Endothelial cell (in vitro differentiated cells): ENCODE measurements around the gene CPTP. TPM values are rescaled to one million over a fixed set of nuclear protein-coding genes. Genes with fewer than 3 reads are reported as not detected.

ENCODE experiments used
- DNase-seq: peaks from one replicate; pipeline ENCODE4 v3.0.0; 2021; ENCODE audit warnings: low spot score
- H3K27ac Mint-ChIP-seq: one replicate; pipeline ENCODE4 v1.8.0; 2021; ENCODE audit warnings: mixed read lengths, inconsistent platforms; ENCODE audit not compliant: unreplicated experiment
- H3K27me3 Mint-ChIP-seq: one replicate; pipeline ENCODE4 v1.8.0; 2021; ENCODE audit warnings: mild to moderate bottlenecking, moderate library complexity, mixed read lengths, inconsistent platforms; ENCODE audit not compliant: unreplicated experiment
- H3K36me3 Mint-ChIP-seq: one replicate; pipeline ENCODE4 v1.8.0; 2021; ENCODE audit warnings: mild to moderate bottlenecking, low read depth, mixed read lengths, inconsistent platforms; ENCODE audit not compliant: unreplicated experiment
- H3K4me1 Mint-ChIP-seq: one replicate; pipeline ENCODE4 v1.8.0; 2021; ENCODE audit warnings: mild to moderate bottlenecking, mixed read lengths, inconsistent platforms; ENCODE audit not compliant: unreplicated experiment
- H3K4me3 Mint-ChIP-seq: one replicate; pipeline ENCODE4 v1.8.0; 2021; ENCODE audit warnings: mild to moderate bottlenecking, mixed read lengths, inconsistent platforms; ENCODE audit not compliant: unreplicated experiment
- H3K9me3 Mint-ChIP-seq: one replicate; pipeline ENCODE4 v1.8.0; 2021; ENCODE audit warnings: mixed read lengths, inconsistent platforms; ENCODE audit not compliant: unreplicated experiment
- total RNA-seq: library from RNA; stranded (reverse); fragmentation: NEBNext Ultra II Directional; extraction: Animal tissue kit (Norgen Biotek cat#: 25700); gene quantifications from one replicate; pipeline ENCODE4 v1.2.1, GENCODE V29; 2021; ENCODE audit not compliant: unreplicated experiment
- TF ChIP-seq, protein P1 (sequence below): fragments of 200-600 bp; sonication (generic); IDR thresholded peaks from one replicate; pipeline ENCODE4 v1.5.0; 2021; ENCODE audit warnings: antibody characterized with exemption; ENCODE audit not compliant: unreplicated experiment

The CPTP gene
- total RNA-seq, 1 donor from 2014 or later, result 26.0 TPM

- peaks cover 4% of the 10 kb centered on the region for H3K36me3 Mint-ChIP-seq
- peaks cover 5% of the 10 kb centered on the region for H3K27me3 Mint-ChIP-seq
- peak overlapping the region; percentile 18 for H3K27ac Mint-ChIP-seq
- TF ChIP-seq, protein P1, sequence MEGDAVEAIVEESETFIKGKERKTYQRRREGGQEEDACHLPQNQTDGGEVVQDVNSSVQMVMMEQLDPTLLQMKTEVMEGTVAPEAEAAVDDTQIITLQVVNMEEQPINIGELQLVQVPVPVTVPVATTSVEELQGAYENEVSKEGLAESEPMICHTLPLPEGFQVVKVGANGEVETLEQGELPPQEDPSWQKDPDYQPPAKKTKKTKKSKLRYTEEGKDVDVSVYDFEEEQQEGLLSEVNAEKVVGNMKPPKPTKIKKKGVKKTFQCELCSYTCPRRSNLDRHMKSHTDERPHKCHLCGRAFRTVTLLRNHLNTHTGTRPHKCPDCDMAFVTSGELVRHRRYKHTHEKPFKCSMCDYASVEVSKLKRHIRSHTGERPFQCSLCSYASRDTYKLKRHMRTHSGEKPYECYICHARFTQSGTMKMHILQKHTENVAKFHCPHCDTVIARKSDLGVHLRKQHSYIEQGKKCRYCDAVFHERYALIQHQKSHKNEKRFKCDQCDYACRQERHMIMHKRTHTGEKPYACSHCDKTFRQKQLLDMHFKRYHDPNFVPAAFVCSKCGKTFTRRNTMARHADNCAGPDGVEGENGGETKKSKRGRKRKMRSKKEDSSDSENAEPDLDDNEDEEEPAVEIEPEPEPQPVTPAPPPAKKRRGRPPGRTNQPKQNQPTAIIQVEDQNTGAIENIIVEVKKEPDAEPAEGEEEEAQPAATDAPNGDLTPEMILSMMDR, result no peak
- H3K9me3 Mint-ChIP-seq, result no peaks in the 10 kb centered on the region
- H3K4me1 Mint-ChIP-seq, result peaks cover 4% of the 10 kb centered on the region
- peak overlapping the region; percentile 89 for H3K4me3 Mint-ChIP-seq
- no peak for DNase-seq
These were observed 49.4 kb downstream of the CPTP start for GRCh38 chr1:1373815-1374588.

- peaks cover 4% of the 10 kb centered on the region for H3K36me3 Mint-ChIP-seq
- no peak overlapping the region for H3K27ac Mint-ChIP-seq
- DNase-seq, result no peak
- peak overlapping the region; percentile 89 for H3K4me3 Mint-ChIP-seq
- peaks cover 4% of the 10 kb centered on the region for H3K4me1 Mint-ChIP-seq
- H3K9me3 Mint-ChIP-seq, result no peaks in the 10 kb centered on the region
- H3K27me3 Mint-ChIP-seq, result peaks cover 5% of the 10 kb centered on the region
- TF ChIP-seq, protein P1, result no peak
These were observed 50.0 kb downstream of the CPTP start for GRCh38 chr1:1374589-1374928.

GRCh38 chr1:1374929-1375662 lies 50.5 kb downstream of the CPTP start, which contains the start of gene AURKAIP1:
TSS of gene AURKAIP1 (minus strand) at chr1:1375207. CDS start at chr1:1374756, 451 bp downstream.
- peak within 1 kb of the TSS; percentile 95 for H3K27ac Mint-ChIP-seq
- TF ChIP-seq, protein P1, result no peak
- peaks cover 4% of the 10 kb centered on the region for H3K4me1 Mint-ChIP-seq
- H3K36me3 Mint-ChIP-seq, result peaks cover 4% of the 10 kb centered on the region
- no peaks in the 10 kb centered on the region for H3K9me3 Mint-ChIP-seq
- H3K27me3 Mint-ChIP-seq, result peaks cover 5% of the 10 kb centered on the region
- peak; percentile 94 for DNase-seq
- peak within 1 kb of the TSS; percentile 89 for H3K4me3 Mint-ChIP-seq

- Mint-ChIP-seq H3K27ac (peak overlapping the region; percentile 86), H3K9me3 (no peaks in the 10 kb centered on the region), H3K27me3 (peaks cover 4% of the 10 kb centered on the region), H3K4me3 (peak overlapping the region; percentile 37), H3K4me1 (peaks cover 4% of the 10 kb centered on the region), H3K36me3 (peaks cover 5% of the 10 kb centered on the region)
- no peak for DNase-seq
- TF ChIP-seq, protein P1, result no peak
These were observed 52.1 kb downstream of the CPTP start for GRCh38 chr1:1376551-1377226.
